MM.1S (cell line): Measurements from ENCODE around the gene HGF.

Experiments
- CTCF ChIP-seq: fragments of 300-600 bp; sonication (generic); IDR thresholded peaks from 2 replicates; pipeline ENCODE4 v1.5.1; 2016; ENCODE audit warnings: antibody characterized with exemption, low read length, mixed read lengths
- EZH2 ChIP-seq: fragments of 300-600 bp; sonication (generic); optimal IDR thresholded peaks from 2 replicates; pipeline ENCODE3; 2017; ENCODE audit warnings: low read depth, mild to moderate bottlenecking, antibody characterized with exemption, low read length, mixed read lengths
- EZH2phosphoT487 ChIP-seq: fragments of 300-600 bp; sonication (generic); IDR thresholded peaks from 2 replicates; pipeline ENCODE4 v1.6.1; 2018; ENCODE audit warnings: antibody characterized with exemption, low read length

GRCh38 chr7:81691199-81691821, 78.5 kb downstream of the HGF start:
- TF ChIP-seq CTCF (no peak), EZH2 (no peak), EZH2phosphoT487 (no peak)
